HEK293 (cell line): ENCODE data around the gene SCFD2.

ENCODE experiments used
- TRIM28 ChIP-seq: IDR thresholded peaks from 2 replicates; pipeline ENCODE4 v1.6.1; 2011; ENCODE audit warnings: low read length, control low read depth, borderline replicate concordance
- ZNF10 ChIP-seq: fragments of 450-650 bp; formaldehyde crosslinking; IDR thresholded peaks from 2 replicates; pipeline ENCODE4 v1.5.1; 2017; ENCODE audit warnings: missing biosample characterization, missing genetic modification characterization
- ZNF174 ChIP-seq: fragments of 450-650 bp; formaldehyde crosslinking; IDR thresholded peaks from 2 replicates; pipeline ENCODE4 v1.5.0; 2017; ENCODE audit warnings: missing biosample characterization, mild to moderate bottlenecking, missing genetic modification characterization
- ZNF341 ChIP-seq: fragments of 450-650 bp; formaldehyde crosslinking; IDR thresholded peaks from 2 replicates; pipeline ENCODE4; 2016; ENCODE audit warnings: low read depth, missing biosample characterization, missing genetic modification characterization
- ZNF366 ChIP-seq: fragments of 450-650 bp; formaldehyde crosslinking; conservative IDR thresholded peaks from 2 replicates; pipeline ENCODE4 v1.5.1; 2016; ENCODE audit warnings: missing biosample characterization, missing genetic modification characterization
- ZNF777 ChIP-seq: fragments of 450-650 bp; formaldehyde crosslinking; IDR thresholded peaks from 2 replicates; pipeline ENCODE4 v1.5.1; 2017; ENCODE audit warnings: missing biosample characterization, missing genetic modification characterization, borderline replicate concordance
- ZNF830 ChIP-seq: fragments of 450-650 bp; IDR thresholded peaks from 2 replicates; pipeline ENCODE4 v1.5.0; 2018; ENCODE audit warnings: missing biosample characterization, missing genetic modification characterization, low read depth, mild to moderate bottlenecking, moderate library complexity
- ZSCAN23 ChIP-seq: fragments of 450-650 bp; formaldehyde crosslinking; IDR thresholded peaks from 2 replicates; pipeline ENCODE4 v1.5.1; 2016; ENCODE audit warnings: missing biosample characterization, missing genetic modification characterization
- TF ChIP-seq, protein P1 (sequence below): fragments of 450-650 bp; formaldehyde crosslinking; IDR thresholded peaks from 2 replicates; pipeline ENCODE4 v1.5.1; 2016; ENCODE audit warnings: missing biosample characterization, missing genetic modification characterization
- TF ChIP-seq, protein P2 (sequence below): fragments of 450-650 bp; formaldehyde crosslinking; IDR thresholded peaks from 2 replicates; pipeline ENCODE4 v1.5.1; 2016; ENCODE audit warnings: missing biosample characterization, missing genetic modification characterization
- TF ChIP-seq, protein P3 (sequence below): fragments of 450-650 bp; formaldehyde crosslinking; IDR thresholded peaks from 2 replicates; pipeline ENCODE4 v1.5.1; 2016; ENCODE audit warnings: missing biosample characterization, missing genetic modification characterization
- TF ChIP-seq, protein P4 (sequence below): fragments of 450-650 bp; formaldehyde crosslinking; IDR thresholded peaks from 2 replicates; pipeline ENCODE4 v1.5.1; 2016; ENCODE audit warnings: missing biosample characterization, missing genetic modification characterization, borderline replicate concordance

DNA sequence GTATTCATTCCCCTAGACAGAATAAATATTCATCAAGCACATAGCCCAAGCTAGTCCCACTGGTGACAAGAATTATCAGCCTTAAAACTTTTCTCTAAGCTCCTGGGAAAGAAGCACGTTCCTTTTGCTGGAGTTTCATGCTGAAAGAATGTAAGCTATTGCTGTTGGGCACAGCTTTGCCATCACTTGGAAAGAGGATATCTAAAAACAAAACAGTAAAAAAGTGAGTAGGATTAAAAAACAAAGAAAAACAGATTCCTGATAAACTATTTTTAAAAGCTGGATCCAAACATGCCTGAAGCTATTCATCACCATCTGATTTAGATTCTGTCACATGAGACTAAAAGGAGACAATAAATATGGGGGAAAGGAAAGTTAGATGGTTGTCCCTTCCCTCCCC is 176.8 kb downstream of the SCFD2 start:
- TF ChIP-seq, protein P1, sequence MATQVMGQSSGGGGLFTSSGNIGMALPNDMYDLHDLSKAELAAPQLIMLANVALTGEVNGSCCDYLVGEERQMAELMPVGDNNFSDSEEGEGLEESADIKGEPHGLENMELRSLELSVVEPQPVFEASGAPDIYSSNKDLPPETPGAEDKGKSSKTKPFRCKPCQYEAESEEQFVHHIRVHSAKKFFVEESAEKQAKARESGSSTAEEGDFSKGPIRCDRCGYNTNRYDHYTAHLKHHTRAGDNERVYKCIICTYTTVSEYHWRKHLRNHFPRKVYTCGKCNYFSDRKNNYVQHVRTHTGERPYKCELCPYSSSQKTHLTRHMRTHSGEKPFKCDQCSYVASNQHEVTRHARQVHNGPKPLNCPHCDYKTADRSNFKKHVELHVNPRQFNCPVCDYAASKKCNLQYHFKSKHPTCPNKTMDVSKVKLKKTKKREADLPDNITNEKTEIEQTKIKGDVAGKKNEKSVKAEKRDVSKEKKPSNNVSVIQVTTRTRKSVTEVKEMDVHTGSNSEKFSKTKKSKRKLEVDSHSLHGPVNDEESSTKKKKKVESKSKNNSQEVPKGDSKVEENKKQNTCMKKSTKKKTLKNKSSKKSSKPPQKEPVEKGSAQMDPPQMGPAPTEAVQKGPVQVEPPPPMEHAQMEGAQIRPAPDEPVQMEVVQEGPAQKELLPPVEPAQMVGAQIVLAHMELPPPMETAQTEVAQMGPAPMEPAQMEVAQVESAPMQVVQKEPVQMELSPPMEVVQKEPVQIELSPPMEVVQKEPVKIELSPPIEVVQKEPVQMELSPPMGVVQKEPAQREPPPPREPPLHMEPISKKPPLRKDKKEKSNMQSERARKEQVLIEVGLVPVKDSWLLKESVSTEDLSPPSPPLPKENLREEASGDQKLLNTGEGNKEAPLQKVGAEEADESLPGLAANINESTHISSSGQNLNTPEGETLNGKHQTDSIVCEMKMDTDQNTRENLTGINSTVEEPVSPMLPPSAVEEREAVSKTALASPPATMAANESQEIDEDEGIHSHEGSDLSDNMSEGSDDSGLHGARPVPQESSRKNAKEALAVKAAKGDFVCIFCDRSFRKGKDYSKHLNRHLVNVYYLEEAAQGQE, result no peak
- no peak for TF ChIP-seq ZNF10
- TF ChIP-seq, protein P2, sequence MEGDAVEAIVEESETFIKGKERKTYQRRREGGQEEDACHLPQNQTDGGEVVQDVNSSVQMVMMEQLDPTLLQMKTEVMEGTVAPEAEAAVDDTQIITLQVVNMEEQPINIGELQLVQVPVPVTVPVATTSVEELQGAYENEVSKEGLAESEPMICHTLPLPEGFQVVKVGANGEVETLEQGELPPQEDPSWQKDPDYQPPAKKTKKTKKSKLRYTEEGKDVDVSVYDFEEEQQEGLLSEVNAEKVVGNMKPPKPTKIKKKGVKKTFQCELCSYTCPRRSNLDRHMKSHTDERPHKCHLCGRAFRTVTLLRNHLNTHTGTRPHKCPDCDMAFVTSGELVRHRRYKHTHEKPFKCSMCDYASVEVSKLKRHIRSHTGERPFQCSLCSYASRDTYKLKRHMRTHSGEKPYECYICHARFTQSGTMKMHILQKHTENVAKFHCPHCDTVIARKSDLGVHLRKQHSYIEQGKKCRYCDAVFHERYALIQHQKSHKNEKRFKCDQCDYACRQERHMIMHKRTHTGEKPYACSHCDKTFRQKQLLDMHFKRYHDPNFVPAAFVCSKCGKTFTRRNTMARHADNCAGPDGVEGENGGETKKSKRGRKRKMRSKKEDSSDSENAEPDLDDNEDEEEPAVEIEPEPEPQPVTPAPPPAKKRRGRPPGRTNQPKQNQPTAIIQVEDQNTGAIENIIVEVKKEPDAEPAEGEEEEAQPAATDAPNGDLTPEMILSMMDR (tag by site-specific recombination), result no peak
- no peak for TF ChIP-seq ZNF830 (tag by site-specific recombination)
- TF ChIP-seq ZNF341 (tag by site-specific recombination), result no peak
- no peak for TF ChIP-seq ZNF366 (tag by site-specific recombination)
- TF ChIP-seq, protein P3, sequence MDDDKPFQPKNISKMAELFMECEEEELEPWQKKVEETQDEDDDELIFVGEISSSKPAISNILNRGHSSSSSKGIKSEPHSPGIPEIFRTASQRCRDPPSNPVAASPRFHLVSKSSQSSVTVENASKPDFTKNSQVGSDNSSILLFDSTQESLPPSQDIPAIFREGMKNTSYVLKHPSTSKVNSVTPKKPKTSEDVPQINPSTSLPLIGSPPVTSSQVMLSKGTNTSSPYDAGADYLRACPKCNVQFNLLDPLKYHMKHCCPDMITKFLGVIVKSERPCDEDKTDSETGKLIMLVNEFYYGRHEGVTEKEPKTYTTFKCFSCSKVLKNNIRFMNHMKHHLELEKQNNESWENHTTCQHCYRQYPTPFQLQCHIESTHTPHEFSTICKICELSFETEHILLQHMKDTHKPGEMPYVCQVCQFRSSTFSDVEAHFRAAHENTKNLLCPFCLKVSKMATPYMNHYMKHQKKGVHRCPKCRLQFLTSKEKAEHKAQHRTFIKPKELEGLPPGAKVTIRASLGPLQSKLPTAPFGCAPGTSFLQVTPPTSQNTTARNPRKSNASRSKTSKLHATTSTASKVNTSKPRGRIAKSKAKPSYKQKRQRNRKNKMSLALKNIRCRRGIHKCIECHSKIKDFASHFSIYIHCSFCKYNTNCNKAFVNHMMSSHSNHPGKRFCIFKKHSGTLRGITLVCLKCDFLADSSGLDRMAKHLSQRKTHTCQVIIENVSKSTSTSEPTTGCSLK (tag by site-specific recombination), result no peak
- no peak for TF ChIP-seq ZSCAN23
- TF ChIP-seq ZNF174, result no peak
- TF ChIP-seq ZNF777 (tag by site-specific recombination), result no peak
- TF ChIP-seq TRIM28, result no peak
- TF ChIP-seq, protein P4, sequence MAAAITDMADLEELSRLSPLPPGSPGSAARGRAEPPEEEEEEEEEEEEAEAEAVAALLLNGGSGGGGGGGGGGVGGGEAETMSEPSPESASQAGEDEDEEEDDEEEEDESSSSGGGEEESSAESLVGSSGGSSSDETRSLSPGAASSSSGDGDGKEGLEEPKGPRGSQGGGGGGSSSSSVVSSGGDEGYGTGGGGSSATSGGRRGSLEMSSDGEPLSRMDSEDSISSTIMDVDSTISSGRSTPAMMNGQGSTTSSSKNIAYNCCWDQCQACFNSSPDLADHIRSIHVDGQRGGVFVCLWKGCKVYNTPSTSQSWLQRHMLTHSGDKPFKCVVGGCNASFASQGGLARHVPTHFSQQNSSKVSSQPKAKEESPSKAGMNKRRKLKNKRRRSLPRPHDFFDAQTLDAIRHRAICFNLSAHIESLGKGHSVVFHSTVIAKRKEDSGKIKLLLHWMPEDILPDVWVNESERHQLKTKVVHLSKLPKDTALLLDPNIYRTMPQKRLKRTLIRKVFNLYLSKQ, result no peak
